BLaER1 treated with 17β-estradiol and CSF1 and Interleukin-3, amounts not matched to agents 10 nM and 100 nM (cell line): Measurements from ENCODE around the gene CPLANE1.

ENCODE experiments used
- H3K27ac ChIP-seq, 11 experiments: shearing (Covaris generic); formaldehyde crosslinking; 2 replicates each; pipeline ENCODE4 v1.8.1; 2022
- H3K27me3 ChIP-seq, 11 experiments: shearing (Covaris generic); formaldehyde crosslinking; 2 replicates each; pipeline ENCODE4 v1.8.1; 2022
- H3K36me3 ChIP-seq, 11 experiments: shearing (Covaris generic); formaldehyde crosslinking; 2 replicates each; pipeline ENCODE4 v1.8.1; 2022
- H3K4me1 ChIP-seq, 10 experiments: shearing (Covaris generic); formaldehyde crosslinking; 2 replicates each; pipeline ENCODE4 v1.8.1; 2022
- H3K4me2 ChIP-seq, 11 experiments: shearing (Covaris generic); formaldehyde crosslinking; 2 replicates each; pipeline ENCODE4 v1.8.1; 2022
- H3K4me3 ChIP-seq, 10 experiments: shearing (Covaris generic); formaldehyde crosslinking; 2 replicates each; pipeline ENCODE4 v1.8.1; 2022
- H3K9ac ChIP-seq, 11 experiments: shearing (Covaris generic); formaldehyde crosslinking; 2 replicates each; pipeline ENCODE4 v1.8.1; 2022
- H3K9me3 ChIP-seq, 11 experiments: shearing (Covaris generic); formaldehyde crosslinking; replicated peaks in 1 of 11; 2 replicates each; pipeline ENCODE4 v1.8.1; 2022
- H4K20me1 ChIP-seq, 11 experiments: shearing (Covaris generic); formaldehyde crosslinking; 2 replicates each; pipeline ENCODE4 v1.8.1; 2022
- Cebpa-rat ChIP-seq, 11 experiments: shearing (Covaris generic); IDR thresholded peaks; 2 replicates each; pipeline ENCODE4 v1.8.1; 2022

CPLANE1 gene

GRCh38 chr5:37197340-37198050 is 51.7 kb downstream of the CPLANE1 start:
- Histone ChIP-seq H3K27me3 (no peaks in the 10 kb centered on the region), H3K4me2 (peak overlapping the region; percentile 57 to 92 (median 75)), H3K9ac (peak overlapping the region in 10 of 11 experiments; percentile 8 to 73 (median 54); a peak in 15 of 22 replicates), H3K36me3 (peaks cover 14 to 84% (median 48%) of the 10 kb centered on the region in 11 experiments), H4K20me1 (no peaks in the 10 kb centered on the region), H3K9me3 (no peaks in the 10 kb centered on the region), H3K27ac (peak overlapping the region; percentile 5 to 80 (median 73); a peak in 20 of 22 replicates), H3K4me3 (peak overlapping the region in 7 of 10 experiments; percentile 14 to 56 (median 33); a peak in 10 of 20 replicates), H3K4me1 (peaks cover 16 to 21% (median 20%) of the 10 kb centered on the region in 10 experiments)
- no peak for TF ChIP-seq Cebpa-rat (IDR thresholded peaks at IDR 0.05)

GRCh38 chr5:37190592-37190991 is 58.6 kb downstream of the CPLANE1 start:
- no peaks in the 10 kb centered on the region for H3K9me3 ChIP-seq
- TF ChIP-seq Cebpa-rat (IDR thresholded peaks at IDR 0.05) = no peak
- H3K9ac ChIP-seq = no peak overlapping the region
- H4K20me1 ChIP-seq = no peaks in the 10 kb centered on the region
- H3K27ac ChIP-seq = no peak overlapping the region
- no peak overlapping the region for H3K4me3 ChIP-seq
- no peaks in the 10 kb centered on the region for H3K27me3 ChIP-seq
- H3K36me3 ChIP-seq = peaks cover 49 to 96% (median 75%) of the 10 kb centered on the region in 11 experiments
- H3K4me1 ChIP-seq = no peaks in the 10 kb centered on the region
- no peak overlapping the region for H3K4me2 ChIP-seq

- TF ChIP-seq Cebpa-rat (IDR thresholded peaks at IDR 0.05) = no peak
- H3K36me3 ChIP-seq = peaks cover 49 to 90% (median 73%) of the 10 kb centered on the region in 11 experiments
- no peak overlapping the region for H3K4me2 ChIP-seq
Measured at GRCh38 chr5:37189355-37189754, 59.8 kb downstream of the CPLANE1 start.

GRCh38 chr5:37187465-37187977 is 61.7 kb downstream of the CPLANE1 start:
- no peak overlapping the region for H3K9ac ChIP-seq
- no peak for TF ChIP-seq Cebpa-rat (IDR thresholded peaks at IDR 0.05)
- H3K27me3 ChIP-seq = no peaks in the 10 kb centered on the region
- H3K9me3 ChIP-seq = no peaks in the 10 kb centered on the region
- no peak overlapping the region for H3K4me3 ChIP-seq
- peaks cover 0 to 5% (median 0%) of the 10 kb centered on the region in 10 experiments; a peak in 1 of 20 replicates for H3K4me1 ChIP-seq
- no peak overlapping the region for H3K27ac ChIP-seq
- H3K36me3 ChIP-seq = peaks cover 47 to 91% (median 73%) of the 10 kb centered on the region in 11 experiments
- no peaks in the 10 kb centered on the region for H4K20me1 ChIP-seq
- H3K4me2 ChIP-seq = no peak overlapping the region

More at GRCh38 chr5:37189355-37189754, 59.8 kb downstream of the CPLANE1 start:
- Histone ChIP-seq H3K27ac (no peak overlapping the region), H3K9ac (no peak overlapping the region), H4K20me1 (no peaks in the 10 kb centered on the region), H3K4me1 (peaks cover 0 to 5% (median 0%) of the 10 kb centered on the region in 10 experiments; a peak in 1 of 20 replicates), H3K27me3 (no peaks in the 10 kb centered on the region), H3K4me3 (no peak overlapping the region), H3K9me3 (no peaks in the 10 kb centered on the region)

GRCh38 chr5:37184748-37185364 is 64.3 kb downstream of the CPLANE1 start:
- TF ChIP-seq Cebpa-rat (IDR thresholded peaks at IDR 0.05) = no peak
- H4K20me1 ChIP-seq = no peaks in the 10 kb centered on the region
- peaks cover 47 to 81% (median 67%) of the 10 kb centered on the region in 11 experiments for H3K36me3 ChIP-seq
- no peaks in the 10 kb centered on the region for H3K9me3 ChIP-seq
- H3K27ac ChIP-seq = no peak overlapping the region
- no peaks in the 10 kb centered on the region for H3K27me3 ChIP-seq
- no peak overlapping the region for H3K4me3 ChIP-seq
- H3K4me1 ChIP-seq = peaks cover 0 to 5% (median 0%) of the 10 kb centered on the region in 10 experiments; a peak in 1 of 20 replicates
- H3K9ac ChIP-seq = no peak overlapping the region
- H3K4me2 ChIP-seq = no peak overlapping the region

- no peaks in the 10 kb centered on the region for H3K9me3 ChIP-seq
- no peak overlapping the region for H3K4me3 ChIP-seq
- peaks cover 54 to 82% (median 69%) of the 10 kb centered on the region in 11 experiments for H3K36me3 ChIP-seq
- H3K27me3 ChIP-seq = no peaks in the 10 kb centered on the region
- no peak overlapping the region for H3K4me2 ChIP-seq
- no peak overlapping the region for H3K9ac ChIP-seq
- no peak for TF ChIP-seq Cebpa-rat (IDR thresholded peaks at IDR 0.05)
- H3K27ac ChIP-seq = no peak overlapping the region
- no peaks in the 10 kb centered on the region for H4K20me1 ChIP-seq
- peaks cover 0 to 5% (median 0%) of the 10 kb centered on the region in 10 experiments; a peak in 1 of 20 replicates for H3K4me1 ChIP-seq
Measured at GRCh38 chr5:37182667-37183066, 66.5 kb downstream of the CPLANE1 start.

- Histone ChIP-seq H4K20me1 (no peaks in the 10 kb centered on the region), H3K27me3 (no peaks in the 10 kb centered on the region), H3K4me1 (no peaks in the 10 kb centered on the region), H3K27ac (no peak overlapping the region), H3K4me2 (no peak overlapping the region), H3K36me3 (peaks cover 86 to 97% (median 89%) of the 10 kb centered on the region in 11 experiments), H3K9ac (no peak overlapping the region), H3K9me3 (no peaks in the 10 kb centered on the region), H3K4me3 (no peak overlapping the region)
- no peak for TF ChIP-seq Cebpa-rat (IDR thresholded peaks at IDR 0.05)
Measured at GRCh38 chr5:37174928-37175327, 74.2 kb downstream of the CPLANE1 start.

- TF ChIP-seq Cebpa-rat (IDR thresholded peaks at IDR 0.05) = no peak
- Histone ChIP-seq H3K4me2 (no peak overlapping the region), H3K27me3 (no peaks in the 10 kb centered on the region), H4K20me1 (no peaks in the 10 kb centered on the region), H3K36me3 (peaks cover 90 to 100% (median 95%) of the 10 kb centered on the region in 11 experiments), H3K9ac (no peak overlapping the region), H3K9me3 (no peaks in the 10 kb centered on the region), H3K4me1 (no peaks in the 10 kb centered on the region), H3K27ac (no peak overlapping the region), H3K4me3 (no peak overlapping the region)
Measured at GRCh38 chr5:37172957-37173356, 76.2 kb downstream of the CPLANE1 start.

GRCh38 chr5:37170856-37171255 is 78.3 kb downstream of the CPLANE1 start:
- Histone ChIP-seq H3K9me3 (no peaks in the 10 kb centered on the region), H3K4me1 (no peaks in the 10 kb centered on the region), H3K36me3 (peaks cover 78 to 99% (median 90%) of the 10 kb centered on the region in 11 experiments), H3K27ac (no peak overlapping the region), H3K9ac (no peak overlapping the region), H3K4me2 (no peak overlapping the region), H3K4me3 (no peak overlapping the region), H4K20me1 (no peaks in the 10 kb centered on the region), H3K27me3 (no peaks in the 10 kb centered on the region)
- no peak for TF ChIP-seq Cebpa-rat (IDR thresholded peaks at IDR 0.05)
